Tracheal epithelial cell (primary cell): ENCODE results near the gene ITPKB. TPM values are rescaled to one million over a fixed set of nuclear protein-coding genes. Genes with fewer than 3 reads are reported as not detected.

ENCODE experiments used
- total RNA-seq: library from RNA; depleted of rRNA; stranded (reverse); fragments of >200 nt; gene quantifications from 2 replicates; pipeline ENCODE4 v1.2.1, GENCODE V29; 2014

Gene ITPKB
- 2.2 and 4.3 TPM in 2 replicates for total RNA-seq

DNA sequence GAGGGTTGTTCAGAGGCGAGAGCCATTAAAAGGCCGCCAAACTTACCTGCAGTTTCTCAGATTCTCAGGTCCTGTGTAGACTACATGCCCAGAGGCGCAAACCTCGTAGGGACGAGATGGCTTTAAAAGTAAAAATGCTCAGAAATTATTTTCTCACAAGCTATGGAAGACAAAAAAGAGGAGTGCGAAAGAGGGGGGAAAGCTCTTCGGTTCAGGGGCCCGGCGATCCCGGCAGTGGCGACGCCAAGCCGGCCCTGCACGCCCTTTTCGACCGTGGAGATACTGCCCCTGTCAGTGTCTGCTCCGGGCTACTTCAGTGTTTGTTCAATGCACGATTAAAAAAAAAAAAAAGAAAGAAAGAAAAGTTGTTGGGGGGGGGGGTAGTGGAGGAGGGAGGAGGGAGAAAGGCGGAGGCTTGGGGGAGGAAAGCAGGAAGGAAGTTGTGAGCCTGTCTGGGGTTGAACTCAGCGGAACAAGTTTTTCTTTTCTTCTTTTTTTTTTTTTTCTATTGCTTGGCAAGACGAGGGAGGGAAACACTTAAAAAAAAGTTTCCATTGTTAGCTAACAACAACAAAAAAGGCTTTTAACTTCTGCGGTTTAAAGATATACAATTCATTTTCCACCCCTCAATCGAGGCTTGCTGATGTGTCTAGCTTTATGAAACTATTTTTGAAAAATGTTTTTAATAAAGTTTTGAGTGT, at the start of gene ITPKB:
Gene ITPKB (minus strand): TSS at position 288 of the 701 bp plus-strand sequence. CDS start 1,824 bp downstream, outside the sequence.

Other genes with a start within 250 kb of the ITPKB start
- gene STUM, start 190.5 kb downstream of the ITPKB start, total RNA-seq = not detected in 2 replicates
- gene PSEN2, start 131.3 kb upstream of the ITPKB start, total RNA-seq = 21.3 and 29.2 TPM in 2 replicates
- gene COQ8A, start 201.0 kb upstream of the ITPKB start, total RNA-seq = 4.8 and 18.5 TPM in 2 replicates